GM21825 (cell line): ENCODE results near the gene TPRA1.

Source experiments
- ATAC-seq: cut with Tn5 transposase; IDR thresholded peaks from one replicate; pipeline ENCODE4 v1.9.1; 2021; ENCODE audit warnings: mild to moderate bottlenecking, moderate library complexity; ENCODE audit not compliant: unreplicated experiment

TPRA1 gene

GRCh38 chr3:127593178-127593577 is 2.6 kb upstream of the TPRA1 start:
- ATAC-seq = no peak

GRCh38 chr3:127590282-127590592 is 296 bp downstream of the TPRA1 start:
- ATAC-seq = peak; percentile 19

GRCh38 chr3:127589600-127590281 is 792 bp downstream of the TPRA1 start:
- peak; percentile 0 for ATAC-seq

- no peak for ATAC-seq
Observed at GRCh38 chr3:127588806-127589577, 1.5 kb downstream of the TPRA1 start.

- ATAC-seq = no peak
Observed at GRCh38 chr3:127587876-127588275, 2.7 kb downstream of the TPRA1 start.

GRCh38 chr3:127585813-127586413 is 4.6 kb downstream of the TPRA1 start:
- no peak for ATAC-seq

GRCh38 chr3:127585163-127585812 is 5.2 kb downstream of the TPRA1 start:
- no peak for ATAC-seq

- ATAC-seq = no peak
Observed at GRCh38 chr3:127584734-127585133, 5.8 kb downstream of the TPRA1 start.

GRCh38 chr3:127580327-127581060 is 10.0 kb downstream of the TPRA1 start:
- ATAC-seq = no peak

- ATAC-seq = no peak
Observed at GRCh38 chr3:127578802-127579201, 11.7 kb downstream of the TPRA1 start.

GRCh38 chr3:127578168-127578567 is 12.4 kb downstream of the TPRA1 start:
- no peak for ATAC-seq

GRCh38 chr3:127577448-127577847 is 13.1 kb downstream of the TPRA1 start:
- no peak for ATAC-seq

- peak; percentile 72 for ATAC-seq
Observed at GRCh38 chr3:127574880-127575878, 15.4 kb downstream of the TPRA1 start.

GRCh38 chr3:127573912-127574311 is 16.6 kb downstream of the TPRA1 start:
- no peak for ATAC-seq

- no peak for ATAC-seq
Observed at GRCh38 chr3:127573401-127573800, 17.1 kb downstream of the TPRA1 start.

GRCh38 chr3:127572735-127573134 is 17.8 kb downstream of the TPRA1 start:
- ATAC-seq = no peak

- no peak for ATAC-seq
Observed at GRCh38 chr3:127572186-127572585, 18.3 kb downstream of the TPRA1 start.

GRCh38 chr3:127570520-127570919 is 20.0 kb downstream of the TPRA1 start:
- ATAC-seq = no peak

- ATAC-seq = no peak
Observed at GRCh38 chr3:127569160-127569559, 21.4 kb downstream of the TPRA1 start.

- ATAC-seq = no peak
Observed at GRCh38 chr3:127568586-127568985, 21.9 kb downstream of the TPRA1 start.
